ENCODE measurements around the gene EXOC3L2.

The EXOC3L2 gene

DNA sequence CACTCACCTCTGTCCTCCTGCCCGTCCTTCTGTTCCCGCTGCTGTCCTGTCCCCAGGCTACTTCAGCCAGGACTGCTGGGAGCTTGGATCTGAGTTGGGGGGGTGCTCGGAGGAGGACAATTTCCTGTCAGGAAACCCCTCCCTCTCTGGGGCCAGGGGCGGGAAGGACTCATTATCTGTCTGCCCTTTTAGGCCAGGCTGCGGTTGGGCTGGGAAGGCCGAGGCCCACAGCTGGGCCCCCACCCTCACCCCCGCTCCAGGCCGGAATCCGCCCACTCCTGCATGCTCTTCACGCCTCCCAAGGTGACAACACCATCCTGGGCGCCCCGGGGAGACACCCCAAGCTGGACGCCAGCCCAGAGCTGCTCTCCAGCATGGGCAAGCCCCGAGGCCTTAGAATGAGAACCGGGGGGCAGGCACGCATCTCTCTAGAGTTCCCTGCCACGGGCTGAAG, at the start of gene EXOC3L2:
Gene EXOC3L2 (minus strand): TSS at position 74 of the 454 bp plus-strand sequence. CDS start 6,362 bp downstream, outside the sequence.
- TF ChIP-seq, protein P1, sequence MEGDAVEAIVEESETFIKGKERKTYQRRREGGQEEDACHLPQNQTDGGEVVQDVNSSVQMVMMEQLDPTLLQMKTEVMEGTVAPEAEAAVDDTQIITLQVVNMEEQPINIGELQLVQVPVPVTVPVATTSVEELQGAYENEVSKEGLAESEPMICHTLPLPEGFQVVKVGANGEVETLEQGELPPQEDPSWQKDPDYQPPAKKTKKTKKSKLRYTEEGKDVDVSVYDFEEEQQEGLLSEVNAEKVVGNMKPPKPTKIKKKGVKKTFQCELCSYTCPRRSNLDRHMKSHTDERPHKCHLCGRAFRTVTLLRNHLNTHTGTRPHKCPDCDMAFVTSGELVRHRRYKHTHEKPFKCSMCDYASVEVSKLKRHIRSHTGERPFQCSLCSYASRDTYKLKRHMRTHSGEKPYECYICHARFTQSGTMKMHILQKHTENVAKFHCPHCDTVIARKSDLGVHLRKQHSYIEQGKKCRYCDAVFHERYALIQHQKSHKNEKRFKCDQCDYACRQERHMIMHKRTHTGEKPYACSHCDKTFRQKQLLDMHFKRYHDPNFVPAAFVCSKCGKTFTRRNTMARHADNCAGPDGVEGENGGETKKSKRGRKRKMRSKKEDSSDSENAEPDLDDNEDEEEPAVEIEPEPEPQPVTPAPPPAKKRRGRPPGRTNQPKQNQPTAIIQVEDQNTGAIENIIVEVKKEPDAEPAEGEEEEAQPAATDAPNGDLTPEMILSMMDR (IDR thresholded peaks at IDR 0.05; ENCODE audit: insufficient read depth, low read length, poor library complexity, severe bottlenecking) = no peak

DNA sequence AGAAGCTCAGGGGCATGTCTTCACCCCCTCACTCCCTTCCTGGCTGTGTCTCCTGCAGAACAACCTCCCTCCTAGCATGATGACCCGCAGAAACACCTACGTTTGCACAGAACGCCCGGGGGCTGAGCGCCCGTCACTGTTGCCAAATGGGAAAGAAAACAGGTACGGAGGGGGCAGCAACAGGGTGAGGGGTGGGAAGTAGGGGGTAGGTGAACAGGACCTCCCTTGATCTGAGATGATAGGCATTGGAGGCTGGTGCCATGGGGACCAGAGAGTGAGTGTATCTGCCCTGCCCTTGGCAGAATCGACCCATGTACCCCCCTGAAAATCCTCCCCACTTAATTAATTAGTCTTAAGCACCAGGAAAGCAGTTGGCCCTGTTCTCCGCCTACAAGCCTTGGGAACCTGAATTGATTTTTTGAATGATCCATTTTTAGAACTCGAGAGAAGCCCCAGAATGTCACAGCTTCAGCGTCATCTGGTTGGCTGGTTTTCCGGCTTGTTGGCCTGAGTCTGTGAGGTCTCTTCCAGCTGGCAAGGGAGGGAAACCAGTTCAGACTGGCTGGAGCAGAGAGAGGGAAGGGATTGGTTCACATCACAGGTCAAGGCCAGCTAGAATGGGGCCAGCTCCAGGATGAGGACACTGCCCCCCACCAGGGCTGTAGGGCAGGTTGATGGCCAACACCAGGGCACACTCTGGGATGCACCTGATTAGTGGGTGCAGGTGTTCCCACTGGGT, 49.3 kb upstream of the EXOC3L2 start:
- TF ChIP-seq, protein P1 (IDR thresholded peaks at IDR 0.05; ENCODE audit: insufficient read depth, low read length, poor library complexity, severe bottlenecking) = no peak
- Histone ChIP-seq H3K36me3 (ENCODE audit: control insufficient read depth, insufficient read depth, low read length) (peaks cover 4% of the 10 kb centered on the region), H3K27me3 (replicated peaks; ENCODE audit: control insufficient read depth, insufficient read depth, low read length) (no peaks in the 10 kb centered on the region), H3K4me3 (replicated peaks; ENCODE audit: low read depth, low read length) (no peak overlapping the region)
- no peak for DNase-seq (ENCODE audit: extremely low read depth, insufficient read length)

More for the DNA sequence above, at the start of gene EXOC3L2:
- Histone ChIP-seq H3K4me3 (replicated peaks; ENCODE audit: low read depth, low read length) (no peak within 1 kb of the TSS), H3K27me3 (replicated peaks; ENCODE audit: control insufficient read depth, insufficient read depth, low read length) (no peaks in the 10 kb centered on the region), H3K36me3 (ENCODE audit: control insufficient read depth, insufficient read depth, low read length) (no peaks in the 10 kb centered on the region)
- DNase-seq (ENCODE audit: extremely low read depth, insufficient read length) = no peak

DNA sequence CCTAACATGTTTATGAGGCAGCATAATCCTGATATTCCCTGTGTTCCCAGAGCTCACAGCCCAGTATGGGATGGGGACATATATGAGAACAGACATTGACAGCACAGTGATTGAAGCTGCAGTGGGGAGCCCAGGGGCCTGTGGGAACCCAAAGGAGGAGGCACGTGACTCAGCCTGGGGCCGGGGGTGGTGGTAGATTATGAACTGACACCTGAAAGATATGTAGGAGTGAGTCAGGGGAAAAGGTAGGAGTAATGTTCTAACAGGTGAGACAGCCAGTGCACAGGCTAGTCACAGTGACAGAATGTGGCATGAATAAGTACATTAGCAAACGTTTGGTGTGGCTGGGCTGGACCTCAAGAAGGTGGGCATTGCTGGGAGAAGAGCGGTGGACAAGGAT, 48.5 kb upstream of the EXOC3L2 start:
- peaks cover 4% of the 10 kb centered on the region for H3K36me3 ChIP-seq (ENCODE audit: control insufficient read depth, insufficient read depth, low read length)
- TF ChIP-seq, protein P1 (IDR thresholded peaks at IDR 0.05; ENCODE audit: insufficient read depth, low read length, poor library complexity, severe bottlenecking) = no peak
- DNase-seq (ENCODE audit: extremely low read depth, insufficient read length) = no peak
- H3K27me3 ChIP-seq (replicated peaks; ENCODE audit: control insufficient read depth, insufficient read depth, low read length) = no peaks in the 10 kb centered on the region
- no peak overlapping the region for H3K4me3 ChIP-seq (replicated peaks; ENCODE audit: low read depth, low read length)

DNA sequence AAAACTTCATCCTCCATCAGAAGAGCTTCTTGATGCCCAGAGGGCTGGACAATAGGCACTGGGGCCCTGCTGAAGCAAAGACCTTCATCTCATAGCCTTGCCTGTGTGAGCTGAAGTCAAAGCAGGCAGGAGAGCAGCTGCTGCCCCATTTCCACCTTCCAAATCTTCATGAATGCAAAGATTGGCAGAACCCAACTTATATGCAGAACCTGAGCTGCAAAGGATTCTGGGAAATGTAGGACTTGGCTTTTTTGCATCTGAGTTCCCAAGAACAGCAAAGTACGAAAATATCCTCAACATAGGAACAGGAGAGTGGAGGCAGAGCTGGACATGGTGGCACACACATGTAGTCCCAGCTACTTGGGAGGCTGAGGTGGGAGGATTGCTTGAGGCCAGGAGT, 46.6 kb upstream of the EXOC3L2 start:
- Histone ChIP-seq H3K27me3 (replicated peaks; ENCODE audit: control insufficient read depth, insufficient read depth, low read length) (no peaks in the 10 kb centered on the region), H3K4me3 (replicated peaks; ENCODE audit: low read depth, low read length) (no peak overlapping the region), H3K36me3 (ENCODE audit: control insufficient read depth, insufficient read depth, low read length) (peaks cover 4% of the 10 kb centered on the region)
- no peak for DNase-seq (ENCODE audit: extremely low read depth, insufficient read length)
- TF ChIP-seq, protein P1 (IDR thresholded peaks at IDR 0.05; ENCODE audit: insufficient read depth, low read length, poor library complexity, severe bottlenecking) = no peak

DNA sequence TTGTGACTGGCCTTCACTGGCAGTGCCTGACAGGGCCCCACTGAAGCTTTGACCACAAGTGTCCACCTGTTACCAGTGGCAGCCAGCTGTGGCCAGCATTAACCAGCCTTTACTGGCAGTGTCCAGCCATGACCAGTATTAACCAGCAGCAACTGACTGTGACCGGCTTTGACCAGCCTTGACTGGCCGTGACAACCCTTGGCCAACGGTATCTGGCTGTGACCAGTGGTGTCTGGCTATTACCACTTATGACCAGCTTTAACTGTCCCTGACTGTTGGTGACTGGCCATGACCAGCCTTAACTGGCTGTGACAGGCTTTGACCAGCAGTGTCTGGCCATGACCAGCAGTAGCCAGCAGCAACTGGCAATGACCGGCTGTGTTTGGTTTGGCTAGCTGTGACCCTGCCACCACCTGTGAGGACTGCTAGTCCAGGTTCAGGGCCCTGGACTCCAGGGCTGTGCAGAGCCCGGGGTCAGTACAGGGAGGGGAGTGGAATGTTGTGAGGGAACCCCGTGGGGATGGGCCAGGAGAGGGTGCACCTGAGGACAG, 45.2 kb upstream of the EXOC3L2 start:
- Histone ChIP-seq H3K27me3 (replicated peaks; ENCODE audit: control insufficient read depth, insufficient read depth, low read length) (no peaks in the 10 kb centered on the region), H3K4me3 (replicated peaks; ENCODE audit: low read depth, low read length) (no peak overlapping the region), H3K36me3 (ENCODE audit: control insufficient read depth, insufficient read depth, low read length) (peaks cover 3% of the 10 kb centered on the region)
- no peak for DNase-seq (ENCODE audit: extremely low read depth, insufficient read length)
- TF ChIP-seq, protein P1 (IDR thresholded peaks at IDR 0.05; ENCODE audit: insufficient read depth, low read length, poor library complexity, severe bottlenecking) = no peak

Measured in GM06990 (cell line).